ENCODE measurements around the gene UBE2D2.

The UBE2D2 gene

GRCh38 chr5:139646111-139646510 lies 85.0 kb downstream of the UBE2D2 start:
- no peak for FAIRE-seq
- DNase-seq (ENCODE audit: insufficient read length, low spot score): no peak

GRCh38 chr5:139646912-139647505 lies 85.9 kb downstream of the UBE2D2 start:
- no peak for DNase-seq (ENCODE audit: insufficient read length, low spot score)
- no peak for FAIRE-seq

GRCh38 chr5:139647506-139648204 lies 86.5 kb downstream of the UBE2D2 start:
- FAIRE-seq (peak; percentile 8), DNase-seq (ENCODE audit: insufficient read length, low spot score) (no peak)

GRCh38 chr5:139648205-139649081 lies 87.3 kb downstream of the UBE2D2 start, which contains the start of gene CXXC5:
TSS of gene CXXC5 (plus strand) at chr5:139648349. CDS start at chr5:139680524, 32,175 bp downstream.
- FAIRE-seq (peak; percentile 33), DNase-seq (ENCODE audit: insufficient read length, low spot score) (peak; percentile 73)

- no peak for DNase-seq (ENCODE audit: insufficient read length, low spot score)
These were observed 88.2 kb downstream of the UBE2D2 start for GRCh38 chr5:139649082-139649991.

GRCh38 chr5:139650031-139650688 lies 89.0 kb downstream of the UBE2D2 start:
- DNase-seq (ENCODE audit: insufficient read length, low spot score) (no peak), FAIRE-seq (no peak)

More at GRCh38 chr5:139649082-139649991, 88.2 kb downstream of the UBE2D2 start:
- no peak for FAIRE-seq

- FAIRE-seq (peak; percentile 54), DNase-seq (ENCODE audit: insufficient read length, low spot score) (no peak)
These were observed 89.5 kb downstream of the UBE2D2 start for GRCh38 chr5:139650689-139651042.

- peak; percentile 35 for FAIRE-seq
- DNase-seq (ENCODE audit: insufficient read length, low spot score): no peak
These were observed 90.1 kb downstream of the UBE2D2 start for GRCh38 chr5:139651043-139651834.

- DNase-seq (ENCODE audit: insufficient read length, low spot score) (peak; percentile 83), FAIRE-seq (peak; percentile 87)
These were observed 91.0 kb downstream of the UBE2D2 start for GRCh38 chr5:139651853-139652787.

- FAIRE-seq: peak; percentile 75
- DNase-seq (ENCODE audit: insufficient read length, low spot score): no peak
These were observed 91.7 kb downstream of the UBE2D2 start for GRCh38 chr5:139652788-139653241.

- FAIRE-seq (no peak), DNase-seq (ENCODE audit: insufficient read length, low spot score) (no peak)
These were observed 92.5 kb downstream of the UBE2D2 start for GRCh38 chr5:139653616-139654015.

GRCh38 chr5:139654464-139654863 lies 93.3 kb downstream of the UBE2D2 start:
- DNase-seq (ENCODE audit: insufficient read length, low spot score) (no peak), FAIRE-seq (peak; percentile 80)

GRCh38 chr5:139654871-139655491 lies 93.8 kb downstream of the UBE2D2 start:
- no peak for FAIRE-seq

GRCh38 chr5:139655727-139656271 lies 94.7 kb downstream of the UBE2D2 start:
- no peak for DNase-seq (ENCODE audit: insufficient read length, low spot score)
- no peak for FAIRE-seq

More at GRCh38 chr5:139654871-139655491, 93.8 kb downstream of the UBE2D2 start:
- no peak for DNase-seq (ENCODE audit: insufficient read length, low spot score)

GRCh38 chr5:139657363-139658321 lies 96.5 kb downstream of the UBE2D2 start:
- no peak for FAIRE-seq
- no peak for DNase-seq (ENCODE audit: insufficient read length, low spot score)

GRCh38 chr5:139658501-139658927 lies 97.4 kb downstream of the UBE2D2 start:
- FAIRE-seq: no peak

More at GRCh38 chr5:139658501-139658927, 97.4 kb downstream of the UBE2D2 start:
- no peak for DNase-seq (ENCODE audit: insufficient read length, low spot score)
